ENCODE results near the gene ZNF550.
"Not testable (repeated sequence)": the region's sequence is repeated elsewhere in the genome, so short reads cannot be mapped to it uniquely, and the experiment has no call there.

The ZNF550 gene

GRCh38 chr19:57537953-57538547, 21.6 kb downstream of the ZNF550 start:
- in situ Hi-C loops (cut with MboI; ENCODE audit: low sequenced_read_pairs, unreplicated experiment), result no loop called here
- TF ChIP-seq, protein P1, sequence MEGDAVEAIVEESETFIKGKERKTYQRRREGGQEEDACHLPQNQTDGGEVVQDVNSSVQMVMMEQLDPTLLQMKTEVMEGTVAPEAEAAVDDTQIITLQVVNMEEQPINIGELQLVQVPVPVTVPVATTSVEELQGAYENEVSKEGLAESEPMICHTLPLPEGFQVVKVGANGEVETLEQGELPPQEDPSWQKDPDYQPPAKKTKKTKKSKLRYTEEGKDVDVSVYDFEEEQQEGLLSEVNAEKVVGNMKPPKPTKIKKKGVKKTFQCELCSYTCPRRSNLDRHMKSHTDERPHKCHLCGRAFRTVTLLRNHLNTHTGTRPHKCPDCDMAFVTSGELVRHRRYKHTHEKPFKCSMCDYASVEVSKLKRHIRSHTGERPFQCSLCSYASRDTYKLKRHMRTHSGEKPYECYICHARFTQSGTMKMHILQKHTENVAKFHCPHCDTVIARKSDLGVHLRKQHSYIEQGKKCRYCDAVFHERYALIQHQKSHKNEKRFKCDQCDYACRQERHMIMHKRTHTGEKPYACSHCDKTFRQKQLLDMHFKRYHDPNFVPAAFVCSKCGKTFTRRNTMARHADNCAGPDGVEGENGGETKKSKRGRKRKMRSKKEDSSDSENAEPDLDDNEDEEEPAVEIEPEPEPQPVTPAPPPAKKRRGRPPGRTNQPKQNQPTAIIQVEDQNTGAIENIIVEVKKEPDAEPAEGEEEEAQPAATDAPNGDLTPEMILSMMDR (IDR thresholded peaks at IDR 0.05; ENCODE audit: borderline replicate concordance, control extremely low read depth, extremely low read depth, insufficient read depth, missing control alignments), result no peak
- no peak for DNase-seq (ENCODE audit: low spot score)

DNA sequence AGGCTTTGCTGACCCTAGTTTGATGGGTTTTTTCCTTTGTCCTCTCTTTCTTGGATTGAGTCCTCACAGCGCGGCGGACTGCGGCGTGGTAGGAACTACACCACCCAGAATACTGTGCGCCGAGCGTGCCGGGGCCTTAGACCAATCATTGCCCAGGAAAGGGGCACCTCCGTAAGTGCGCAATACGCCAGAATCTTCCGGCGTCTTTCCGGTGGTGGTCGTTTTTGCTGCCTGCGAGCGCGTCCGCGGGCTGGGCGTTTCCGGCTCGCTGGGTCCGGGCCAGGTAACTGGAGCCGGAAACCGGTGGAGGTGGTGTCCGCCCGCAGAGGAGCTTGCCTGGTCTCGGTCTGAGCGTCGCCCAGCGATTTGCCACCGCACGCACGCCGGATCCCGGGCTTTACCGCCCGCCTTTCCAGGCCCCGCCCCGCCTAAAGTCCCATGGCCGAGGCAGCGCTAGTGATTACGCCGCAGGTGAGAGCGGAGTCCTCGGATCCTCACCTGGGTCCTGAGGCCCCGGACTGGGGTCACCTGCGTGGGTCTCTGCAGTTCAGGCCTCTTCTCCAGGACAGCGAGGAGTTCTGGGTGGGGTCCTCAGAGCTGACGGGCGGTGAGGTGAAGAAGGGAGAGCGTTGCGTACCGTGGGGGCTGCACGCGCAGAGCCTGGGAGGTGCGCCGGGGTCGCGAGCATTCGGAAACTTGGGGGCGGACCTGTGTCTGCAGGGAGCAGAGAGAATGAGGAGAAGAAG, 32.4 kb downstream of the ZNF550 start, which contains the start of gene ZNF549:
Gene ZNF549, plus strand, starts transcription at position 221 of the 746 bp plus-strand sequence. Its CDS starts 218 bp downstream, at position 439.
- TF ChIP-seq, protein P1 (IDR thresholded peaks at IDR 0.05; ENCODE audit: borderline replicate concordance, control extremely low read depth, extremely low read depth, insufficient read depth, missing control alignments), result no peak
- in situ Hi-C loops (cut with MboI; ENCODE audit: low sequenced_read_pairs, unreplicated experiment), result no loop called here
- DNase-seq (ENCODE audit: low spot score), result peak; percentile 94

GRCh38 chr19:57518021-57518420, 41.6 kb downstream of the ZNF550 start:
- DNase-seq (ENCODE audit: low spot score); in situ Hi-C loops (cut with MboI; ENCODE audit: low sequenced_read_pairs, unreplicated experiment): not testable (repeated sequence)

DNA sequence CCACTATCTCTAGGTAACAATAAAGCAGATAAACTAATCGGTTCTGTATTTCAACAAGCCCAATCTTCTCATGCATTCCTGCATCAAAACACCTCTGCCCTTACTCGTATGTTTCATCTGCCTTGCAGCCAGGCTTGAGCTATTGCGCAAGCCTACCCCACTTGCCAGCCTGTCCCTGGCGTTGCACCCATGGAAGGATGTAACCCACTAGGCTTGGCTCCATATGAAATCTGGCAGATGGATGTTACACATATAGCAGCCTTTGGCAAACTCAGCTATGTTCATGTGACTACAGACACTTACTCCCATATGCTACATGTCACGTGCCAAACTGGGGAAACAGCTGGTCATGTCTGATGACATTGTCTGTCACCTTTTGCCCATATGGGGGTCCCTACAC, 44.4 kb downstream of the ZNF550 start:
- DNase-seq (ENCODE audit: low spot score), result no peak
- TF ChIP-seq, protein P1 (IDR thresholded peaks at IDR 0.05; ENCODE audit: borderline replicate concordance, control extremely low read depth, extremely low read depth, insufficient read depth, missing control alignments), result no peak
- in situ Hi-C loops (cut with MboI; ENCODE audit: low sequenced_read_pairs, unreplicated experiment), result no loop called here

DNA sequence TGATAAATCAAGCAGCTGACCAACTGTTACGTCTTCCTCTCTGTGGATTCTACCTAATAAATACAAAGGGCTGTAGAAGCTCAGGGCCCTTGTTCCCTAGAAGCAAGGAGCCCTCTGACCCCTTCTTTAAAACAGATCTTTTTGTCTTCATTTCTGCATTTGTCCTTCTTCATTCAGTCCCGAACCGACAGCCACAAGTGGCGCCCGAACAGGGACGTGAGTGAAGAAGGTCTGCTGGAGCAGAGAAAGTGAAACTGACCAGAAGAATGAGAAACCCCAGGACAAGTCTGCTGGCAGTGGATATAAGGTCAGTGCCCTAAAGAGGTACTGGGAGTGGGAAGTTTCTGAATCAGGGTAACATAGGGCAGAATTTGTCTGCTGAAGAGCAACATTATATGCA, 46.8 kb downstream of the ZNF550 start:
- in situ Hi-C loops (cut with MboI; ENCODE audit: low sequenced_read_pairs, unreplicated experiment), result no loop called here
- DNase-seq (ENCODE audit: low spot score), result no peak
- TF ChIP-seq, protein P1 (IDR thresholded peaks at IDR 0.05; ENCODE audit: borderline replicate concordance, control extremely low read depth, extremely low read depth, insufficient read depth, missing control alignments), result no peak

DNA sequence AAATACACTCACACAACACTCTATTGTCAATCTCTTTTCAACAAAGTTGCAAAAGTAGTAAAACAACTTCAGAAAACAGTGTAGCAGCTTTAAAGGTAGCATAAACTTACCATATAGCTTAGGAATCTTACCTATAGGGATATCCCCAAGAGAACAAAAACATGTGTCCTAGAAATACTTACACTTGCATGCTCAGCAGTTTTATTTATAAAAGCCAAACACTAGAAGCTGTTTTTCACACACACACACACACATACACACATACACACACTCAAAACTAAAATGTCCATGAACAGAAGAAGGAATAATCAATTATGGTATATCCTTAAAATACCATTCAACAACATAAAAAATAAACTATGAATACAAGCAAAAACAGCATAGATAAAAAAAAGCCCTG, 48.2 kb downstream of the ZNF550 start:
- in situ Hi-C loops (cut with MboI; ENCODE audit: low sequenced_read_pairs, unreplicated experiment), result no loop called here
- TF ChIP-seq, protein P1 (IDR thresholded peaks at IDR 0.05; ENCODE audit: borderline replicate concordance, control extremely low read depth, extremely low read depth, insufficient read depth, missing control alignments), result no peak
- no peak for DNase-seq (ENCODE audit: low spot score)

DNA sequence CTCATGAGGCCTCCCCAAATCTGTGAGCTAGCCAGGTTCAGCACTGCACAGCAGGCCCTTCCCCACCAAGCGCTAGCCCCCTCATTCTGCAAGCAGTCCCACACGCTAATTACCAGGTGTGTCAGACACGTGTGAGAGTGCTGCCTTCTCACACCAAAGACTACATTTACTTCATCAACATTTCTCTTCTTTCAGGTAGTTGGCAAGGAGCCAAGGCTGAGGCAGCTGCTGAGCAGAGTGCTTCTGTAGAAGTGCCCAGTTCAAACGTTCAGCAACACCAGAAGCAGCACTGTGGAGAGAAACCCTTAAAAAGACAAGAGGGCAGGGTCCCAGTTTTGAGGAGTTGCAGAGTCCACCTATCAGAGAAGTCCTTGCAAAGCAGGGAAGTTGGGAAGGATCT, 53.5 kb downstream of the ZNF550 start:
- in situ Hi-C loops (cut with MboI; ENCODE audit: low sequenced_read_pairs, unreplicated experiment), result no loop called here
- TF ChIP-seq, protein P1 (IDR thresholded peaks at IDR 0.05; ENCODE audit: borderline replicate concordance, control extremely low read depth, extremely low read depth, insufficient read depth, missing control alignments), result no peak
- no peak for DNase-seq (ENCODE audit: low spot score)

DNA sequence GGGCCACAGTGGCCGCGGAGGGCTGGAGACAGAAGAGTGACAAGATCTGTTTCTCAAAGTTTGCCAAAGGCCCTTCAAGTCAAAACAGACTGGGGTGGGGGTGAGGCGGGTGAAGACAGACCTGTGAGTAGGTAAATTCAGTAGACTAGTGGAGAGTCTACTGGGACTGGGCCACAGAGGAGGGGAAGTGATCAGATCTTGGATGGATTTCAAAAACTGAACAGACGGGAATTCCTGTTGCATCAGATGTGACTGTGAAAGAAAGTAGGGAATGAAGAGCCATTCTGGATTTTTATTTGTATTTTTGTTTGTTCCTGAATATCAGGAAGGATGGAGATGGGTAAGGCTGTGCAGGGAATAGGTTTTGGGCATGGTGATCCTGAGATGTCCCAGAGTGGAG, 59.3 kb downstream of the ZNF550 start:
- in situ Hi-C loops (cut with MboI; ENCODE audit: low sequenced_read_pairs, unreplicated experiment); DNase-seq (ENCODE audit: low spot score): not testable (repeated sequence)

DNA sequence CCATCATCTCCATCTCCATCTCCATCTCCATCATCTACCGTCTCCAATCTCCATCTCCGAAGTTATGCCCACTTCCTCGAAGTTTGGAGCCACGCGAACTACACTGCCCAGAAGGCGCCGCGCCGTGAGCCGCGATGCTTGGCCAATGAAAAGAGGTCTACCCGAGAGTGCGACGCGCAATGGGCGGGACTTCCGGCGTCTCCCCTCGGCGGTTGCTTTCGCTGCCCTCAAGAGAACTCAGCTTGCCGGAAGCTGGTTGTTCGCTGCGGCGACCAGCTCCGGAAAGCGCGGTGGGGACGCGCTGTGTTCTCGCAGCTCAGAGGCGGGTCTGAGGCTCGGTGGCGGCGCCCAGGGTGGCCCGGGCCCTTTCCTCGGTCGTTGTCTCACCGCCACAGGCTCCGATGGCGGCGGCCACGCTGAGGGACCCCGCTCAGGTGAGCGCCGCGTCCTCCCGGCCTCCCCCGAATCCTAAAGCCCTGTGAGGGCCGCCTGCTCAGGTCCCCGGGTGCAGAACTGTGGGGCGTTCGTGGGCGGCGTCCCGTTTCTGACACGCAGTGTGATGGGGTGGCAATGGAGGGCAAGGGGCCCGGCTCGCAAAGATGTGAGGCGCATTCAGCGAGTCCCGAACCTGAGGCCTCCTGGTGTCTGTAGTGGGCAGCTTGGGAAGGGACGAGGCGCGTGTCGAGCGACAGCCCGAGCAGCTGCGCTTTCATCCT, 59.8 kb downstream of the ZNF550 start, which contains the start of gene ZNF773:
Gene ZNF773, plus strand, starts transcription at position 259 of the 716 bp plus-strand sequence. Its CDS starts 143 bp downstream, at position 402.
- in situ Hi-C loops (cut with MboI; ENCODE audit: low sequenced_read_pairs, unreplicated experiment), result not testable (repeated sequence)
- DNase-seq (ENCODE audit: low spot score), result peak; percentile 95

DNA sequence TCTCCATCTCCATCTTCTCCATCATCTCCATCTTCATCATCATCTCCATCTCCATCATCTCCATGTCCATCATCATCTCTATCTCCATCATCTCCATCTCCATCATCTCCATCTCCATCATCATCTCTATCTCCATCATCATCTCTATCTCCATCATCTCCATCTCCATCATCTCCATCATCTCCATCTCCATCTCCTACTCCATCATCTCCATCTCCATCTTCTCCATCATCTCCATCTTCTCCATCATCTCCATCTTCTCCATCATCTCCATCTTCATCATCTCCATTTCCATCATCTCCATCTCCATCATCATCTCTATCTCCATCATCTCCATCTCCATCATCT, 60.4 kb downstream of the ZNF550 start:
- DNase-seq (ENCODE audit: low spot score); in situ Hi-C loops (cut with MboI; ENCODE audit: low sequenced_read_pairs, unreplicated experiment): not testable (repeated sequence)

Data from GM13976 (cell line).